Measurements from ENCODE around the gene ATP7B.

GRCh38 chr13:52004511-52005170 lies 6.6 kb downstream of the ATP7B start:
- TF ChIP-seq CTCF (IDR thresholded peaks at IDR 0.05), result no peak
- no peak for TF ChIP-seq EP300 (IDR thresholded peaks at IDR 0.05)
- no peak for TF ChIP-seq POLR2AphosphoS5 (IDR thresholded peaks at IDR 0.05)
- no peak for TF ChIP-seq POLR2A (IDR thresholded peaks at IDR 0.05)
